Activated B cell treated with CpG ODN at 0.5 μM for 24 hours (primary cell): ENCODE results near the gene TSEN2. TPM values are rescaled to one million over a fixed set of nuclear protein-coding genes. Genes with fewer than 3 reads are reported as not detected.
"Not testable (repeated sequence)": the region's sequence is repeated elsewhere in the genome, so short reads cannot be mapped to it uniquely, and the experiment has no call there.

Experiments used
- ATAC-seq: fragments of 200-7000 bp; cut with Tn5 transposase; one replicate; pipeline ENCODE4 v1.10.0; 2021; ENCODE audit warnings: low read depth, mild to moderate bottlenecking, moderate library complexity
- CTCF ChIA-PET: fragments of 350-600 bp; sonication (Branson Sonifier 250); formaldehyde crosslinking; loops from one replicate; lab custom pipeline; 2021; ENCODE audit warnings: antibody characterized with exemption; lab: Charles Lee
- POLR2A ChIA-PET: fragments of 350-600 bp; sonication (Branson Sonifier 250); formaldehyde crosslinking; loops from one replicate; lab custom pipeline; 2021; ENCODE audit warnings: antibody characterized with exemption; lab: Charles Lee
- DNase-seq: peaks from one replicate; pipeline ENCODE4 v3.0.0; 2022
- H3K27ac Mint-ChIP-seq: one replicate; pipeline ENCODE4 v1.8.0; 2020; ENCODE audit warnings: mixed read lengths
- H3K27me3 Mint-ChIP-seq: one replicate; pipeline ENCODE4 v1.8.0; 2021; ENCODE audit warnings: mixed read lengths
- H3K36me3 Mint-ChIP-seq: one replicate; pipeline ENCODE4 v1.8.0; 2021; ENCODE audit warnings: low read depth, mixed read lengths
- H3K4me1 Mint-ChIP-seq: one replicate; pipeline ENCODE4 v1.8.0; 2021; ENCODE audit warnings: mixed read lengths
- H3K4me3 Mint-ChIP-seq: one replicate; pipeline ENCODE4 v1.8.0; 2020; ENCODE audit warnings: mild to moderate bottlenecking, mixed read lengths
- H3K9me3 Mint-ChIP-seq: one replicate; pipeline ENCODE4 v1.8.0; 2020; ENCODE audit warnings: mixed read lengths
- intact Hi-C: fragments of 100-400 bp; cut with micrococcal nuclease; formaldehyde crosslinking; loops from one replicate; pipeline ENCODE4 v1.15.1; 2024
- total RNA-seq: library from RNA; stranded (reverse); gene quantifications from 2 replicates; pipeline ENCODE4 v1.2.3, GENCODE V29; 2022
- TF ChIP-seq, protein P1 (sequence below): fragments of 200-600 bp; IDR thresholded peaks from one replicate; pipeline ENCODE4 v1.8.0; 2022; ENCODE audit warnings: antibody characterized with exemption, mild to moderate bottlenecking

TSEN2 gene
- total RNA-seq, 1 donor from 2014 or later, result 17.4 TPM

DNA sequence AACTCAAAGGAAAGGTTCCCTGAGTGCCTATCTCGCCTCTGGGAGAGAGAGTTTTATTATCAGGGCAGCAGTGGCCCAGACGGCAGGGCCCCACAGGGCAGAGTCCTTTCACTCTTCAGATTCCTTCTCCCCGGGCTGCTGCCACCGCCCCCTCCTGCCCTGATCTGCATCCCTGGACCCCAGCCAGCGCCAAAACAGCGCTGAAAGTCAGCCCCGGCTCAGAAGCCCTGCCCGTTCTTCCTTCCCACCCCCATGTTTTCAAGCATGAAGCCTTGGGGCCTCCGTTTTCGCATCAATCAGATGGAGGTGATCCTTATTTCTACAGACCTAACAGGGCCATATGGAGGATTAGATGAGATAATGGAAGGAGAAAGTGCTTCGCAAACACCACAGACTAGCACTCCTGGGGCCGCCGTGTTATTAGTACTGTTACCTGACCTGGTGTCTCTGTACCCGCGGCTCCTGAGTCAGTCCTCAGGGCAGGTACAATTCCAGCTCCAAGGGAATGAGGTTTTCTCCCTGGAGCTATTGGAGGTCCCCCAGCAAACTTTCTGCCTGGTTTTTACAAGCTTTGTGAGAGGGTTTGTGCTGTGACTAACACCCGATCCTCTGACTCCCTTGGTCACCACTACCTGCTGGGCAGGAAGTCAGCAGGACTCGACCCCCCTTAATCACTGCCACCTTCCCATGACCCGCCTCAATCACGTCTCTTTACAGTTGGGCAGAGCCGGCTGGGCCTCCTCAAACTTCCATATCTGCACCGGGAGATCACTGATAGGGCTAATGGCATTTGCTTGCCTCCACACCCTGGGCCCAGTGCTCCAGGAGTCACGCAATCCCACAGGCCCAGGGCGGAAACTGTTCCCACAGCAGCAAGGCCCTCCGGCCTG, 39.5 kb upstream of the TSEN2 start:
- TF ChIP-seq, protein P1, sequence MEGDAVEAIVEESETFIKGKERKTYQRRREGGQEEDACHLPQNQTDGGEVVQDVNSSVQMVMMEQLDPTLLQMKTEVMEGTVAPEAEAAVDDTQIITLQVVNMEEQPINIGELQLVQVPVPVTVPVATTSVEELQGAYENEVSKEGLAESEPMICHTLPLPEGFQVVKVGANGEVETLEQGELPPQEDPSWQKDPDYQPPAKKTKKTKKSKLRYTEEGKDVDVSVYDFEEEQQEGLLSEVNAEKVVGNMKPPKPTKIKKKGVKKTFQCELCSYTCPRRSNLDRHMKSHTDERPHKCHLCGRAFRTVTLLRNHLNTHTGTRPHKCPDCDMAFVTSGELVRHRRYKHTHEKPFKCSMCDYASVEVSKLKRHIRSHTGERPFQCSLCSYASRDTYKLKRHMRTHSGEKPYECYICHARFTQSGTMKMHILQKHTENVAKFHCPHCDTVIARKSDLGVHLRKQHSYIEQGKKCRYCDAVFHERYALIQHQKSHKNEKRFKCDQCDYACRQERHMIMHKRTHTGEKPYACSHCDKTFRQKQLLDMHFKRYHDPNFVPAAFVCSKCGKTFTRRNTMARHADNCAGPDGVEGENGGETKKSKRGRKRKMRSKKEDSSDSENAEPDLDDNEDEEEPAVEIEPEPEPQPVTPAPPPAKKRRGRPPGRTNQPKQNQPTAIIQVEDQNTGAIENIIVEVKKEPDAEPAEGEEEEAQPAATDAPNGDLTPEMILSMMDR, result no peak
- Mint-ChIP-seq H3K4me1 (no peaks in the 10 kb centered on the region), H3K27ac (no peak overlapping the region), H3K9me3 (no peaks in the 10 kb centered on the region), H3K4me3 (no peak overlapping the region), H3K36me3 (no peaks in the 10 kb centered on the region), H3K27me3 (peaks cover 8% of the 10 kb centered on the region)
- DNase-seq (no peak), ATAC-seq (no peak)
- ChIA-PET POLR2A (no interaction called here), CTCF (no interaction called here)
- intact Hi-C loops, result no loop called here

DNA sequence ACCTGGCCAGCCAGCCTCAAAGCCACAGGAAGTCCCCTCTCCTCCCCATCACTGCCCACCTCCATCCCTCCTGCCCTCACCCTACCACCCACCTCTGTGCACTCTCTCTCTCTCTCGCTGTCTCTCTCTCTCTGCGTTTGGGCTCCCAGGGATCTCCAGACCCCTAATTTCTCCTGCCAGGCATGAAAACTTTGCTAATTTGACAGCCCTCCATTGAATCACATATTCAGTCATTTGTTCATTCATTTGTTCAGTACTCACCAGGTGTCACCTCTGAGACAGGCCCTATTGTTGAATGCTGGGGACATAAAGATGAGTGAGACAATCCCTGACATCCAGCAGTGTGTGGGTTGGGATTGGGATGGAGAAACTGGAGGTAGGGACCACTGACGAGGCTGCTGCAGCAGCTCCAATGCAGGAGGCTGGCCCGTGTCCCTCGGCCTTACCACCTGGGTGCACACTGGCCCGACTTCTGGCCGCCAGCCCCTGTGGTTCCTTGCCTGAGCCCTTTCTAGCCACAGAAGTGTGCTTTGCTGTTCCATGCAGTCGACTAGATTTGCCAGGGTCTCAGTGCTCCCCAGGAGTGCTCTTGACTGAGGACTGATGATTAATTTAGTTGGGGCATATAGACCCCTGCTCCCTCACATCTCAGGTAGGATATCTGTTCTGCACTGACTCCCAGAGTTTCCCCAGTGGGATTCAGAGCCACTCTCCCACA, 38.6 kb upstream of the TSEN2 start:
- no peaks in the 10 kb centered on the region for H3K4me1 Mint-ChIP-seq
- no peaks in the 10 kb centered on the region for H3K9me3 Mint-ChIP-seq
- no peak overlapping the region for H3K27ac Mint-ChIP-seq
- no peaks in the 10 kb centered on the region for H3K36me3 Mint-ChIP-seq
- H3K27me3 Mint-ChIP-seq, result peaks cover 8% of the 10 kb centered on the region
- TF ChIP-seq, protein P1, result no peak
- ChIA-PET POLR2A (no interaction called here), CTCF (no interaction called here)
- intact Hi-C loops, result no loop called here
- ATAC-seq (no peak), DNase-seq (no peak)
- no peak overlapping the region for H3K4me3 Mint-ChIP-seq

DNA sequence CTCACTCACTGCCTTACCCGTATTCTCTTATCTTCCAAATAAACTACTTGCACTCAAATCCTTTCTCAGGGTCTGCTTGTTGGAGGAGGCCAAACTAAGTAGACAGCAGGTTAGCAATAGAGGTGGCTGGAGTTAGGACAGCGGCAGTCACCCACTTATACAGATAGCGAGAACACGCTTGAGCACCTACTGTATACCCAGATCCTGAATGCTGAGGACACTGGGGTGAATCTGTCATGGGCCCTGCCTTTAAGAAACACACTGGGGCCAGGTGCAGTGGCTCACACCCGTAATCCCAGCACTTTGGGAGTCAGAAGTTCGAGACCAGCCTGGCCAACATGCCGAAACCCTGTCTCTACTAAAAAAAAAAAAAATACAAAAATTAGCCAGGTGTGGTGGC, 38.0 kb upstream of the TSEN2 start:
- no peak for ATAC-seq
- intact Hi-C loops, result no loop called here
- TF ChIP-seq, protein P1, result no peak
- Mint-ChIP-seq H3K9me3 (no peaks in the 10 kb centered on the region), H3K36me3 (no peaks in the 10 kb centered on the region), H3K4me3 (no peak overlapping the region), H3K4me1 (no peaks in the 10 kb centered on the region), H3K27ac (no peak overlapping the region), H3K27me3 (peaks cover 8% of the 10 kb centered on the region)
- ChIA-PET CTCF (no interaction called here), POLR2A (no interaction called here)
- no peak for DNase-seq

DNA sequence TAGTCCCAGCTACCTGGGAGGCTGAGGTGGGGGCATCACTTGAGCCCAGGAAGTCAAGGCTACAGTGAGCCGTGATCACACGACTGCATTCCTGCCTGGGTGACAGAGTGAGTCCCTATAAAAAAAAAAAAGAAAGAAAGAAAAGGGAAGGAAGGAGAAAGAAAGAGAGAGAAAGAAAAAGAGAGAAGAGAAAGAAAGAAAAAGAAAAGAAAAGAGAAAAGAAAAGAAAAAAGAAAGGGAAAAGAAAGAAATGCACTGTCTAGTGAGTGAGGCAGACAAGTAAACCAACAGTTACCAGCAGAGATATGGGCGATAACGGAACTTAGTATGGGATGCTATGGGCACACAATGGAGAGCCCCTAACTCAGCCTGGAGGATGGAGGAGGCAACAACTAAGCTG, 37.2 kb upstream of the TSEN2 start:
- H3K9me3 Mint-ChIP-seq, result no peaks in the 10 kb centered on the region
- TF ChIP-seq, protein P1, result no peak
- intact Hi-C loops, result no loop called here
- H3K36me3 Mint-ChIP-seq, result no peaks in the 10 kb centered on the region
- H3K27ac Mint-ChIP-seq, result no peak overlapping the region
- POLR2A ChIA-PET, result interaction anchor here (0.6 kb wide), 1 partner anchor 113 kb away, joined by 4 read pairs; no protein-coding TSS in a partner anchor
- no peak overlapping the region for H3K4me3 Mint-ChIP-seq
- no peak for DNase-seq
- CTCF ChIA-PET, result no interaction called here
- no peaks in the 10 kb centered on the region for H3K4me1 Mint-ChIP-seq
- ATAC-seq, result no peak
- peaks cover 8% of the 10 kb centered on the region for H3K27me3 Mint-ChIP-seq

DNA sequence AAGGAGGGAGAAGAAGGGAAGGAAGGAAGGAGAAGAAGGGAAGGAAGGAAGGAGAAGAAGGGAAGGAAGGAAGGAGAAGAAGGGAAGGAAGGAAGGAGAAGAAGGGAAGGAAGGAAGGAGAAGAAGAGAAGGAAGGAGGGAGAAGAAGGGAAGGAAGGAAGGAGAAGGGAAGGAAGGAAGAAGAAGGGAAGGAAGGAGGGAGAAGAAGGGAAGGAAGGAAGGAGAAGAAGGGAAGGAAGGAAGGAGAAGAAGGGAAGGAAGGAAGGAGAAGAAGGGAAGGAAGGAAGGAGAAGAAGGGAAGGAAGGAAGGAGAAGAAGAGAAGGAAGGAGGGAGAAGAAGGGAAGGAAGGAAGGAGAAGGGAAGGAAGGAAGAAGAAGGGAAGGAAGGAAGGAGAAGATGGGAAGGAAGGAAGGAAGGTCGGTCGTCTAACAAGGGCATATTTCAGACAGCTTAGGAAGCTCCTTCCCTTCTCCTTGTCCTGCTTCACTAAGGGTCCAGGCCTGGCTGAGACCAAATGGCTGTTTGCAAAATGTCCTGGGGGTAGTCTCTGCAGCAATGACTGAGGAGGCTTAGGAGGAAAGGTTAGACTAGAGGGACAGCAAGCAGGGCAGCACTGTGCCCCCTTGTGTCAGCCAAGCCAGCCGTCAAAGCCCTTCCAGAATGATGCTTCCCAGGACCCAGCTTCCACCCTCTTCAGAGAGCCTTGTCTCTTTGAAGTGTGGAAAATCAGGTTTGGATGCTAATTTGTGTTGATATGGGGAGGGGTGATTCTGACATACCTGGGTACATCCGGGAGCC, 35.7 kb upstream of the TSEN2 start:
- H3K36me3 Mint-ChIP-seq, ATAC-seq, POLR2A ChIA-PET, DNase-seq, H3K27me3 Mint-ChIP-seq, H3K9me3 Mint-ChIP-seq, H3K4me1 Mint-ChIP-seq, H3K4me3 Mint-ChIP-seq, CTCF ChIA-PET, intact Hi-C loops, H3K27ac Mint-ChIP-seq: not testable (repeated sequence)
